GM12878 (cell line): ENCODE results near the gene FAM187B. TPM values are rescaled to one million over a fixed set of nuclear protein-coding genes. Genes with fewer than 3 reads are reported as not detected.

Experiments used
- ATAC-seq: fragments of 200-7000 bp; cut with Tn5 transposase; 3 replicates; pipeline ENCODE4 v1.9.1; 2020; ENCODE audit warnings: mild to moderate bottlenecking, moderate library complexity
- BruUV-seq: library from RNA; stranded (reverse); fragments of 400-500 nt; replicated peaks from 2 replicates; lab custom pipeline; 2021; lab: Mats Ljungman, UMichigan
- CTCF ChIA-PET: fragments of 300-600 bp; sonication (Branson Sonifier 250); formaldehyde crosslinking; extraction: SDS; loops from one replicate; lab custom pipeline; 2021; ENCODE audit warnings: inconsistent platforms; lab: Yijun Ruan, JAX
- POLR2A ChIA-PET: fragments of 350-600 bp; formaldehyde crosslinking; extraction: SDS; loops from one replicate; lab custom pipeline; 2021; ENCODE audit warnings: inconsistent platforms; lab: Charles Lee
- RAD21 ChIA-PET: fragments of 300-600 bp; sonication (Branson Sonifier 250); formaldehyde crosslinking; loops from one replicate; lab custom pipeline; 2023; ENCODE audit warnings: antibody characterized with exemption; ENCODE audit not compliant: unreplicated experiment; lab: Charles Lee
- SMC1A ChIA-PET: fragments of 300-600 bp; sonication (Branson Sonifier 250); formaldehyde crosslinking; loops from one replicate; lab custom pipeline; 2023; ENCODE audit not compliant: unreplicated experiment, uncharacterized antibody; lab: Charles Lee
- DNase-seq: peaks from one replicate; pipeline ENCODE4 v3.0.0-alpha.2; 2011; ENCODE audit warnings: low read depth, low spot score
- FAIRE-seq: peaks from 3 replicates; lab custom pipeline; 2011; peaks lifted over from hg19 to GRCh38; lab: Jason Lieb, UNC
- H2AFZ ChIP-seq: 2 replicates; pipeline ENCODE4 v1.6.0; 2011; ENCODE audit warnings: low read depth, low read length, control low read depth; ENCODE audit not compliant: control insufficient read depth
- H3K27ac ChIP-seq: 2 replicates; pipeline ENCODE4 v1.5.1; 2011; ENCODE audit warnings: control low read depth; ENCODE audit not compliant: control insufficient read depth, insufficient read depth
- H3K27me3 ChIP-seq, 2 experiments: replicated peaks in 1 of 2; 2 replicates each; pipeline versions ENCODE4 v1.6.0 to v1.6.1; 2011; ENCODE audit warnings: low read length in 1 of 2; ENCODE audit not compliant: control insufficient read depth in 2 of 2, insufficient read depth in 2 of 2
- H3K36me3 ChIP-seq, 2 experiments: 2 replicates each; pipeline ENCODE4 v1.5.1; 2011; ENCODE audit warnings: low read length in 1 of 2; ENCODE audit not compliant: control insufficient read depth in 2 of 2, insufficient read depth in 2 of 2
- H3K4me1 ChIP-seq: 2 replicates; pipeline ENCODE4 v1.6.1; 2011; ENCODE audit warnings: mild to moderate bottlenecking, low read length, moderate library complexity, mixed read lengths; ENCODE audit not compliant: control insufficient read depth, insufficient read depth
- H3K4me2 ChIP-seq: 2 replicates; pipeline ENCODE4 v1.6.0; 2011; ENCODE audit warnings: control low read depth; ENCODE audit not compliant: control insufficient read depth, insufficient read depth
- H3K4me3 ChIP-seq: fragments of 200-600 bp; sonication (generic); 2 replicates; pipeline ENCODE4 v1.5.1; 2016
- H3K79me2 ChIP-seq: 2 replicates; pipeline ENCODE4 v1.6.0; 2011; ENCODE audit warnings: low read length; ENCODE audit not compliant: control insufficient read depth, insufficient read depth
- H3K9ac ChIP-seq: 2 replicates; pipeline ENCODE4 v1.8.0; 2011; ENCODE audit warnings: low read length, control low read depth, mixed read lengths; ENCODE audit not compliant: control insufficient read depth, insufficient read depth
- H3K9me3 ChIP-seq: replicated peaks from 3 replicates; pipeline ENCODE4 v1.5.1; 2011; ENCODE audit warnings: mild to moderate bottlenecking, low read length; ENCODE audit not compliant: control insufficient read depth, insufficient read depth
- H4K20me1 ChIP-seq: 2 replicates; pipeline ENCODE4 v1.6.0; 2011; ENCODE audit not compliant: control insufficient read depth, insufficient read depth
- EED ChIP-seq: sonication (generic); IDR thresholded peaks from 2 replicates; pipeline ENCODE4 v1.6.1; 2016; ENCODE audit warnings: antibody characterized with exemption, low read depth
- ETV6 ChIP-seq, 2 experiments: fragments of 450-650 bp in 1 of 2; IDR thresholded peaks in 1 of 2; conservative IDR thresholded peaks in 1 of 2; 2 replicates each; pipeline ENCODE4 v1.6.1; 2014; ENCODE audit warnings: antibody characterized with exemption in 1 of 2, borderline replicate concordance in 1 of 2, low read depth in 1 of 2, mild to moderate bottlenecking in 1 of 2, moderate library complexity in 1 of 2
- FOXM1 ChIP-seq: IDR thresholded peaks from 2 replicates; pipeline ENCODE4 v1.6.1; 2012; ENCODE audit warnings: low read depth, mild to moderate bottlenecking, inconsistent platforms, low read length, moderate library complexity
- HDGF ChIP-seq: fragments of 450-650 bp; IDR thresholded peaks from 2 replicates; pipeline ENCODE4 v1.6.1; 2016; ENCODE audit warnings: antibody characterized with exemption
- RUNX3 ChIP-seq: IDR thresholded peaks from 2 replicates; pipeline ENCODE4 v1.6.1; 2012; ENCODE audit warnings: low read length, inconsistent platforms
- ZNF384 ChIP-seq: IDR thresholded peaks from 2 replicates; pipeline ENCODE4 v1.6.1; 2012; ENCODE audit warnings: low read depth, mild to moderate bottlenecking, low read length, improper control_type of control experiment, borderline replicate concordance
- ZNF622 ChIP-seq: fragments of 450-650 bp; IDR thresholded peaks from 2 replicates; pipeline ENCODE4 v1.6.1; 2017; ENCODE audit warnings: mild to moderate bottlenecking, inconsistent platforms
- WGBS: methylation state at CpG from one replicate; pipeline ENCODE4 v1.1.6; 2016; ENCODE audit warnings: low lambda C conversion rate; ENCODE audit not compliant: insufficient replicate concordance, insufficient coverage; ENCODE audit errors: missing lambda C conversion rate; 5-methylcytosine and 5-hydroxymethylcytosine counted together
- in situ Hi-C: fragments of 300-500 bp; cut with MboI; formaldehyde crosslinking; loops from 9 replicates; pipeline ENCODE4 v1.14.3; 2018; ENCODE audit warnings: mixed read lengths
- intact Hi-C: fragments of 100-400 bp; cut with micrococcal nuclease; formaldehyde crosslinking; loops from one replicate; pipeline ENCODE4 v1.14.2; 2022; ENCODE audit not compliant: unreplicated experiment
- polyA plus RNA-seq, 11 experiments: library from polyadenylated mRNA; depleted of rRNA in 4 of 11; unstranded in 6 of 11; stranded (reverse) in 5 of 11; fragments of >200 nt; fragmentation: Nextera tagmentation in 4 of 11; fragmentation: Illumina TruSeq in 1 of 11; extraction: Ambion mirVana in 4 of 11; extraction: Trizol in 1 of 11; gene quantifications; 1 replicate in 1 of 11; 2 replicates in 10 of 11; pipeline versions ENCODE4 v1.2.1 to v1.2.3, GENCODE V29; 2011 to 2016; ENCODE audit warnings: inconsistent platforms in 2 of 11, missing spikeins in 2 of 11, low read depth in 1 of 11
- total RNA-seq, 4 experiments: library from RNA; depleted of rRNA in 3 of 4; stranded (reverse); fragments of >200 nt in 3 of 4; fragmentation: Illumina TruSeq in 1 of 4; extraction: Trizol in 1 of 4; gene quantifications; 2 replicates each; pipeline versions ENCODE4 v1.2.1 to v1.2.3, GENCODE V29; 2013 to 2021
- TF ChIP-seq, protein P1 (sequence below): fragments of 450-650 bp; IDR thresholded peaks from 2 replicates; pipeline ENCODE4 v1.6.1; 2017; ENCODE audit warnings: low read depth, mild to moderate bottlenecking, moderate library complexity

FAM187B gene
- total and polyA plus RNA-seq, 10 of the 15 experiments (the other 5 are each of a cell fraction or from before 2014, with no cell fraction given): 0.05 TPM; not detected in 9

DNA sequence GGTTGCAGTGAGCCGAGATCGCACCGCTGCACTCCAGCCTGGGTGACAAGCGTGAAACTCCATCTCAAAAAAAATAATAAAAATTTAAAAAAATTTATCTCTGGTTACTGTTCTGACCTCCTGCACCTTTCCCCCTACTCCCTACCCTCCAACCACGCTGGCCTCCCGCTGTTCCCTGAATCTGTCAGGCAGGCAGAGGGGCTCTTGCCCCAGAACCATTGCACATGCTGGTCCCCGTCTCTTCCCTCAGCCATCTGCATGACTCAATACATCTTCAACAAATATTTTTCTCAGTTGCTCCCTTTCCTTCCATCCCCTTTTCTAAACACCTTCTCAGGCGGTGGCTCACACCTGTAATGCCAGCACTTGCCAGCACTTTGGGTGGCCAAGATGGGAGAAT, 1.1 kb upstream of the FAM187B start:
- Histone ChIP-seq H3K4me1 (no peaks in the 10 kb centered on the region), H3K27ac (no peak overlapping the region), H3K4me3 (no peak overlapping the region), H4K20me1 (no peaks in the 10 kb centered on the region), H3K27me3 (0 out of 4 replicates have a peak, but pooled peaks cover 0 to 2% of the 10 kb centered on the region in 2 experiments), H3K36me3 (no peaks in the 10 kb centered on the region), H3K9me3 (no peaks in the 10 kb centered on the region), H3K9ac (no peak overlapping the region), H3K4me2 (no peak overlapping the region), H2AFZ (no peak overlapping the region), H3K79me2 (no peaks in the 10 kb centered on the region)
- no TSS peak for BruUV-seq
- DNase-seq (no peak), ATAC-seq (no peak), FAIRE-seq (no peak)
- TF ChIP-seq ZNF622: no peak
- no peak for TF ChIP-seq FOXM1
- no peak for TF ChIP-seq ZNF384
- TF ChIP-seq EED: no peak
- TF ChIP-seq, protein P1, sequence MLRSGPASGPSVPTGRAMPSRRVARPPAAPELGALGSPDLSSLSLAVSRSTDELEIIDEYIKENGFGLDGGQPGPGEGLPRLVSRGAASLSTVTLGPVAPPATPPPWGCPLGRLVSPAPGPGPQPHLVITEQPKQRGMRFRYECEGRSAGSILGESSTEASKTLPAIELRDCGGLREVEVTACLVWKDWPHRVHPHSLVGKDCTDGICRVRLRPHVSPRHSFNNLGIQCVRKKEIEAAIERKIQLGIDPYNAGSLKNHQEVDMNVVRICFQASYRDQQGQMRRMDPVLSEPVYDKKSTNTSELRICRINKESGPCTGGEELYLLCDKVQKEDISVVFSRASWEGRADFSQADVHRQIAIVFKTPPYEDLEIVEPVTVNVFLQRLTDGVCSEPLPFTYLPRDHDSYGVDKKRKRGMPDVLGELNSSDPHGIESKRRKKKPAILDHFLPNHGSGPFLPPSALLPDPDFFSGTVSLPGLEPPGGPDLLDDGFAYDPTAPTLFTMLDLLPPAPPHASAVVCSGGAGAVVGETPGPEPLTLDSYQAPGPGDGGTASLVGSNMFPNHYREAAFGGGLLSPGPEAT: no peak
- TF ChIP-seq ETV6 (conservative IDR thresholded peaks at IDR 0.05 in 1 of 2, IDR thresholded peaks at IDR 0.05 in 1 of 2; ENCODE audit: borderline replicate concordance in 1 of 2, low read depth in 1 of 2): no peak
- TF ChIP-seq RUNX3: no peak
- TF ChIP-seq HDGF: no peak
- ChIA-PET CTCF (no interaction called here), SMC1A (no interaction called here), POLR2A (no interaction called here), RAD21 (interaction anchor here (0.7 kb wide), 1 partner anchor 88 kb away, joined by 4 read pairs; no protein-coding TSS in a partner anchor)
- in situ Hi-C loops: no loop called here
- WGBS: 74% methylated on average over 8 of the region's 8 CpGs
- intact Hi-C loops: no loop called here
